Panc1 (cell line): ENCODE measurements around the gene ANKMY2.

Experiments used
- CTCF ChIP-seq: fragments of 450-650 bp; IDR thresholded peaks from 2 replicates; pipeline ENCODE4 v1.5.1; 2017; ENCODE audit warnings: mild to moderate bottlenecking
- POLR2AphosphoS5 ChIP-seq: IDR thresholded peaks from 2 replicates; pipeline ENCODE4 v1.6.1; 2012; ENCODE audit warnings: mild to moderate bottlenecking, low read depth, low read length, moderate library complexity
- SIN3A ChIP-seq: IDR thresholded peaks from 2 replicates; pipeline ENCODE4 v1.6.1; 2012; ENCODE audit warnings: low read depth, mild to moderate bottlenecking, low read length, moderate library complexity, borderline replicate concordance; ENCODE audit not compliant: insufficient read depth

DNA sequence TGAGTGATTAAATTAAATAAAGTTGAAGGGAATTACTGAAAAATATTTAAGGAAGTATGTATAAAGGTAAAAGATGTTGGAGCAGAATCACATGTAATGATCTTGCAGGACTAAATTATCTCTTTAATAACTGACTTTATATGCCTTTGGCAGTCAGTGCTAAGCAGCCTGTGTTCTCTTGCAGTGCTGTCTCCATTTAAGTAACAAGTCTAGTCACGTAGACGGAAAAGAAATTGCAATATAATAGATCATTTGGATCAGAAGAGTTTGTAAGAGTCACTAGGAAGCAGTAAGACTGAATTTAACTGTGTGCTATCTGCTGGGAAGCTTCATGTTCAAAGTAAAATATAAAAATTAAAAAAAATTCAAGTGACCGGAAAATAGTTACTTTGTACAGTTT is 21.8 kb upstream of the ANKMY2 start:
- TF ChIP-seq CTCF (no peak), POLR2AphosphoS5 (no peak), SIN3A (no peak)
